Fibroblast of lung (primary cell): Measurements from ENCODE around the gene CNNM1. TPM values are rescaled to one million over a fixed set of nuclear protein-coding genes. Genes with fewer than 3 reads are reported as not detected.

ENCODE experiments used
- DNase-seq, 2 donors: peaks; one replicate each; pipeline versions ENCODE4 v3.0.0 to v3.0.0-alpha.2; 2010; ENCODE audit warnings: low read depth in 2 of 2
- H2AFZ ChIP-seq: 2 replicates; pipeline ENCODE4 v1.5.1; 2012; ENCODE audit warnings: low read length, control low read depth, inconsistent platforms
- H3K27ac ChIP-seq: 2 replicates; pipeline ENCODE4 v1.5.1; 2011; ENCODE audit warnings: low read length, control low read depth; ENCODE audit not compliant: insufficient read depth
- H3K27me3 ChIP-seq: 2 replicates; pipeline ENCODE4 v1.5.1; 2011; ENCODE audit warnings: mild to moderate bottlenecking, low read length; ENCODE audit not compliant: control insufficient read depth, insufficient read depth
- H3K36me3 ChIP-seq: 2 replicates; pipeline ENCODE4 v1.5.1; 2011; ENCODE audit warnings: low read length; ENCODE audit not compliant: control insufficient read depth, insufficient read depth
- H3K4me1 ChIP-seq: 2 replicates; pipeline ENCODE4 v1.5.1; 2011; ENCODE audit warnings: low read length; ENCODE audit not compliant: control insufficient read depth, insufficient read depth; ENCODE audit errors: extremely low read depth
- H3K4me2 ChIP-seq: 2 replicates; pipeline ENCODE4 v1.5.1; 2011; ENCODE audit warnings: low read length, control low read depth; ENCODE audit not compliant: insufficient read depth; ENCODE audit errors: extremely low read depth
- H3K4me3 ChIP-seq, 4 experiments: fragments of 200-600 bp in 1 of 4; sonication (generic) in 1 of 4; replicated peaks in 1 of 4; 2 replicates each; pipeline ENCODE4 v1.5.1; 2011 to 2016; ENCODE audit warnings: low read length in 4 of 4, low read depth in 3 of 4, mild to moderate bottlenecking in 3 of 4, control low read depth in 2 of 4, inconsistent platforms in 1 of 4, mixed read lengths in 1 of 4; ENCODE audit not compliant: insufficient read depth in 1 of 4; ENCODE audit errors: control extremely low read depth in 1 of 4
- H3K79me2 ChIP-seq: 2 replicates; pipeline ENCODE4 v1.5.1; 2012; ENCODE audit warnings: mild to moderate bottlenecking, low read length, inconsistent platforms; ENCODE audit not compliant: control insufficient read depth, insufficient read depth
- H3K9ac ChIP-seq: 2 replicates; pipeline ENCODE4 v1.5.1; 2011; ENCODE audit warnings: mild to moderate bottlenecking, low read length, control low read depth; ENCODE audit not compliant: insufficient read depth
- H3K9me3 ChIP-seq: 2 replicates; pipeline ENCODE4 v1.5.1; 2012; ENCODE audit warnings: low read depth, low read length; ENCODE audit not compliant: control insufficient read depth, insufficient read depth
- H4K20me1 ChIP-seq: 2 replicates; pipeline ENCODE4 v1.5.1; 2011; ENCODE audit warnings: low read length; ENCODE audit not compliant: control insufficient read depth, insufficient read depth; ENCODE audit errors: extremely low read depth
- EZH2 ChIP-seq: IDR thresholded peaks from 2 replicates; pipeline ENCODE4 v1.5.1; 2012; ENCODE audit warnings: low read length, control low read depth, mild to moderate bottlenecking; ENCODE audit errors: missing control alignments
- polyA plus RNA-seq, 2 donors: library from polyadenylated mRNA; depleted of rRNA in 1 of 2; stranded (reverse) in 1 of 2; unstranded in 1 of 2; fragments of >200 nt; gene quantifications; 2 replicates each; pipeline ENCODE4 v1.2.1, GENCODE V29; 2011 to 2012; ENCODE audit warnings: missing spikeins in 1 of 2
- total RNA-seq: library from RNA; depleted of rRNA; stranded (reverse); fragments of >200 nt; gene quantifications from 2 replicates; pipeline ENCODE4 v1.2.1, GENCODE V29; 2014
- TF ChIP-seq, protein P1 (sequence below), 2 donors: IDR thresholded peaks in 1 of 2; conservative IDR thresholded peaks in 1 of 2; 1 replicate in 1 of 2; 2 replicates in 1 of 2; pipeline ENCODE4 v1.5.1; 2011 to 2012; ENCODE audit warnings: low read length in 2 of 2, control low read depth in 1 of 2, inconsistent platforms in 1 of 2, low read depth in 1 of 2, mild to moderate bottlenecking in 1 of 2

Gene CNNM1
- total and polyA plus RNA-seq, 2 donors (not counting 1 experiment from before 2014, with no cell fraction given): 0.20 to 0.66 TPM

DNA sequence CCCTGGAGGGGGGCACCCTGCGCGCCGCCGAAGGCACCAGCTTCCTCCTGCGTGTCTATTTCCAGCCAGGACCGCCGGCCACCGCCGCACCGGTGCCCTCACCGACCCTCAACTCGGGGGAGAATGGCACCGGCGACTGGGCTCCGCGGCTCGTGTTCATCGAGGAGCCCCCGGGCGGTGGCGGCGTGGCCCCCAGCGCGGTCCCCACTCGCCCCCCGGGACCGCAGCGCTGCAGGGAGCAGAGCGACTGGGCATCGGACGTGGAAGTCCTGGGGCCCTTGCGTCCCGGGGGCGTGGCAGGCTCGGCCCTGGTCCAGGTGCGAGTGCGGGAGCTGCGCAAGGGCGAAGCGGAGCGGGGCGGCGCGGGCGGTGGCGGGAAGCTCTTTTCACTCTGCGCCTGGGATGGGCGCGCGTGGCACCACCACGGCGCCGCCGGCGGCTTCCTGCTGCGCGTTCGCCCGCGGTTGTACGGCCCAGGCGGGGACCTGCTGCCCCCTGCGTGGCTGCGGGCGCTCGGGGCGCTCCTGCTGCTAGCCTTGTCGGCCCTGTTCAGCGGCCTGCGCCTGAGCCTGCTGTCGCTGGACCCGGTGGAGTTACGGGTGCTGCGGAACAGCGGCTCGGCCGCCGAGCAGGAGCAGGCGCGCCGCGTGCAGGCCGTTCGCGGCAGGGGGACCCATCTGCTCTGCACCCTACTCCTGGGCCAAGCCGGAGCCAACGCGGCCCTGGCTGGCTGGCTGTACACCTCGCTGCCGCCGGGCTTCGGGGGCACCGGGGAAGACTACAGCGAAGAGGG lies 594 bp downstream of the CNNM1 start:
- no peak overlapping the region for H2AFZ ChIP-seq
- no peaks in the 10 kb centered on the region for H4K20me1 ChIP-seq
- H3K4me1 ChIP-seq: no peaks in the 10 kb centered on the region
- H3K27me3 ChIP-seq: peaks cover 6% of the 10 kb centered on the region
- H3K36me3 ChIP-seq: no peaks in the 10 kb centered on the region
- peak overlapping the region; percentile 35 for H3K9ac ChIP-seq
- peak overlapping the region; percentile 89 for H3K4me2 ChIP-seq
- peak overlapping the region in 3 of 4 experiments; percentile 43 to 57 (median 47) for H3K4me3 ChIP-seq
- peak; percentile 17 for DNase-seq
- H3K27ac ChIP-seq: no peak overlapping the region
- TF ChIP-seq, protein P1, sequence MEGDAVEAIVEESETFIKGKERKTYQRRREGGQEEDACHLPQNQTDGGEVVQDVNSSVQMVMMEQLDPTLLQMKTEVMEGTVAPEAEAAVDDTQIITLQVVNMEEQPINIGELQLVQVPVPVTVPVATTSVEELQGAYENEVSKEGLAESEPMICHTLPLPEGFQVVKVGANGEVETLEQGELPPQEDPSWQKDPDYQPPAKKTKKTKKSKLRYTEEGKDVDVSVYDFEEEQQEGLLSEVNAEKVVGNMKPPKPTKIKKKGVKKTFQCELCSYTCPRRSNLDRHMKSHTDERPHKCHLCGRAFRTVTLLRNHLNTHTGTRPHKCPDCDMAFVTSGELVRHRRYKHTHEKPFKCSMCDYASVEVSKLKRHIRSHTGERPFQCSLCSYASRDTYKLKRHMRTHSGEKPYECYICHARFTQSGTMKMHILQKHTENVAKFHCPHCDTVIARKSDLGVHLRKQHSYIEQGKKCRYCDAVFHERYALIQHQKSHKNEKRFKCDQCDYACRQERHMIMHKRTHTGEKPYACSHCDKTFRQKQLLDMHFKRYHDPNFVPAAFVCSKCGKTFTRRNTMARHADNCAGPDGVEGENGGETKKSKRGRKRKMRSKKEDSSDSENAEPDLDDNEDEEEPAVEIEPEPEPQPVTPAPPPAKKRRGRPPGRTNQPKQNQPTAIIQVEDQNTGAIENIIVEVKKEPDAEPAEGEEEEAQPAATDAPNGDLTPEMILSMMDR (conservative IDR thresholded peaks at IDR 0.05 in 1 of 2, IDR thresholded peaks at IDR 0.05 in 1 of 2; ENCODE audit: low read depth in 1 of 2, low read length in 2 of 2): no peak
- TF ChIP-seq EZH2: no peak
- H3K9me3 ChIP-seq: no peaks in the 10 kb centered on the region
- H3K79me2 ChIP-seq: no peaks in the 10 kb centered on the region

DNA sequence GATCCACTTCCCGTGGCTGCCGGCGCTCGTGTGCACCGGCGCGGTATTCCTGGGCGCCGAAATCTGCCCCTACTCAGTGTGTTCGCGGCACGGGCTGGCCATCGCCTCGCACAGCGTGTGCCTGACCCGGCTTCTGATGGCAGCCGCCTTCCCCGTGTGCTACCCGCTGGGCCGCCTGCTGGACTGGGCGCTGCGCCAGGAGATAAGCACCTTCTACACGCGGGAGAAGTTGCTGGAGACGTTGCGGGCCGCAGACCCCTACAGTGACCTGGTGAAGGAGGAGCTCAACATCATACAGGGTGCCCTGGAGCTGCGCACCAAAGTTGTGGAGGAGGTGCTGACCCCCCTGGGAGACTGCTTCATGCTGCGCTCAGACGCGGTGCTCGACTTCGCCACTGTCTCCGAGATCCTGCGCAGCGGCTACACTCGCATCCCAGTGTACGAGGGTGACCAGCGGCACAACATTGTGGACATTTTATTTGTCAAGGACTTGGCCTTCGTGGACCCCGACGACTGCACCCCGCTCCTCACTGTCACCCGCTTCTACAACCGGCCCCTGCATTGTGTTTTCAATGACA lies 1.3 kb downstream of the CNNM1 start:
- DNase-seq: no peak
- Histone ChIP-seq H3K36me3 (no peaks in the 10 kb centered on the region), H3K27ac (no peak overlapping the region), H3K9ac (no peak overlapping the region), H2AFZ (no peak overlapping the region), H3K27me3 (peaks cover 6% of the 10 kb centered on the region), H3K4me3 (peak overlapping the region in 3 of 4 experiments; percentile 43 to 57 (median 47)), H3K9me3 (no peaks in the 10 kb centered on the region), H3K79me2 (no peaks in the 10 kb centered on the region), H3K4me2 (peak overlapping the region; percentile 89), H3K4me1 (no peaks in the 10 kb centered on the region), H4K20me1 (no peaks in the 10 kb centered on the region)
- TF ChIP-seq EZH2: peak; percentile 51
- TF ChIP-seq, protein P1 (conservative IDR thresholded peaks at IDR 0.05 in 1 of 2, IDR thresholded peaks at IDR 0.05 in 1 of 2; ENCODE audit: low read depth in 1 of 2, low read length in 2 of 2): no peak

DNA sequence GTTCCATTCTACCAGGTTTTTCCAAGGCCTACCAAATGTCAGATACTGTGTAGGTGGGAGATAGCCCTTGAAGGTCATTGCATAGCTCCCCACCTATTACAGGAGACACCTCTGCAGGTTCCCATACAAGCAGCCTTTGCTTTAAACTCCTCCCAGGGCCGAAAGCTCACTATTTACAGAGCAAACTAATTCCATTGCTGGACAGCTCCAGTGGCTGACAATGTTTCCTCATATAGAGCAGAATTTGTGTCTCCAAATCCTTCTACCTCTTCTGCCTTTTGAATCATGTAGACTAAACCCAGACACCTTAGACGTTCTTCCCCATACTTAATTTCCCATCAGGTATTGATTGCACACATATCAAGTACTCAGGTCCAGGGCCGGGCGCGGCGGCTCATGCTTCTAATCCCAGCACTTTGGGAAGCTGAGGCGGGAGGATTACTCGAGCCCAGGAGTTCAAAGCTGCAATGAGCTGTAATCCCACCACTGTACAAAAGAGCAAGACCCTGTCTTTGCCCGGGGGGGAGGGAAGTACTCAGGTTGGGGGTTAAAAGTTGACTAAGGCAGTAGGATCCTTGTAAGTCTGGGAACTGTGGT lies 2.1 kb downstream of the CNNM1 start:
- TF ChIP-seq EZH2: no peak
- TF ChIP-seq, protein P1 (conservative IDR thresholded peaks at IDR 0.05 in 1 of 2, IDR thresholded peaks at IDR 0.05 in 1 of 2; ENCODE audit: low read depth in 1 of 2, low read length in 2 of 2): no peak
- Histone ChIP-seq H3K4me3 (no peak overlapping the region), H3K36me3 (no peaks in the 10 kb centered on the region), H2AFZ (no peak overlapping the region), H3K27ac (no peak overlapping the region), H3K9ac (no peak overlapping the region), H3K4me1 (no peaks in the 10 kb centered on the region), H3K9me3 (no peaks in the 10 kb centered on the region), H3K4me2 (no peak overlapping the region), H3K79me2 (no peaks in the 10 kb centered on the region), H3K27me3 (peaks cover 6% of the 10 kb centered on the region), H4K20me1 (no peaks in the 10 kb centered on the region)
- DNase-seq: peak in 1 of 2 donors; percentile 31
